SU-DHL-6 (cell line): ENCODE results near the gene KIF2C.
"Not testable (repeated sequence)": the region's sequence is repeated elsewhere in the genome, so short reads cannot be mapped to it uniquely, and the experiment has no call there.

ENCODE experiments used
- EZH2phosphoT487 ChIP-seq: fragments of 200-600 bp; sonication (generic), shearing (Covaris generic); conservative IDR thresholded peaks from 2 replicates; pipeline ENCODE4 v1.6.1; 2018; ENCODE audit warnings: mild to moderate bottlenecking, antibody characterized with exemption, low read length, moderate library complexity, mixed read lengths
- TF ChIP-seq, protein P1 (sequence below): fragments of 200-600 bp; sonication (generic); IDR thresholded peaks from one replicate; pipeline ENCODE4 v1.5.1; 2017; ENCODE audit warnings: antibody characterized with exemption, mild to moderate bottlenecking, low read length, moderate library complexity; ENCODE audit not compliant: insufficient read depth, poor library complexity, severe bottlenecking

DNA sequence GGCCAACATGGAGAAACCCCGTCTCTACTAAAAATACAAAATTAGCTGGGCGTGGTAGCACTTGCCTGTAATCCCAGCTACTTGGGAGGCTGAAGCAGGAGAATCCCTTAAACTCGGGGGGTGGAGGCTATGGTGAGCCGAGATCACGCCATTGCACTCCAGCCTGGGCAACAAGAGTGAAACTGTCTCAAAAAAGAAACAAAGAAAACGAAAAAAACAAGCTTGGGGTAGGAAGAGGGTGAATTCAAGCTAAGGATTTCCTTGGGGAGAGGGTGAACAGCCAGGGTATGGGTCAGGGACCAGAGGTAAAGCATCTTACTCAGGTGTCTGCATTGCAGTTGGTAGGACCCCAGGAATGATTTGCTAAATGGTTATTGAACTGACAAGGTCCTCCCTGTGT, 26.8 kb downstream of the KIF2C start:
- TF ChIP-seq, protein P1, sequence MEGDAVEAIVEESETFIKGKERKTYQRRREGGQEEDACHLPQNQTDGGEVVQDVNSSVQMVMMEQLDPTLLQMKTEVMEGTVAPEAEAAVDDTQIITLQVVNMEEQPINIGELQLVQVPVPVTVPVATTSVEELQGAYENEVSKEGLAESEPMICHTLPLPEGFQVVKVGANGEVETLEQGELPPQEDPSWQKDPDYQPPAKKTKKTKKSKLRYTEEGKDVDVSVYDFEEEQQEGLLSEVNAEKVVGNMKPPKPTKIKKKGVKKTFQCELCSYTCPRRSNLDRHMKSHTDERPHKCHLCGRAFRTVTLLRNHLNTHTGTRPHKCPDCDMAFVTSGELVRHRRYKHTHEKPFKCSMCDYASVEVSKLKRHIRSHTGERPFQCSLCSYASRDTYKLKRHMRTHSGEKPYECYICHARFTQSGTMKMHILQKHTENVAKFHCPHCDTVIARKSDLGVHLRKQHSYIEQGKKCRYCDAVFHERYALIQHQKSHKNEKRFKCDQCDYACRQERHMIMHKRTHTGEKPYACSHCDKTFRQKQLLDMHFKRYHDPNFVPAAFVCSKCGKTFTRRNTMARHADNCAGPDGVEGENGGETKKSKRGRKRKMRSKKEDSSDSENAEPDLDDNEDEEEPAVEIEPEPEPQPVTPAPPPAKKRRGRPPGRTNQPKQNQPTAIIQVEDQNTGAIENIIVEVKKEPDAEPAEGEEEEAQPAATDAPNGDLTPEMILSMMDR: not testable (repeated sequence)
- TF ChIP-seq EZH2phosphoT487: not testable (repeated sequence)
